ENCODE data around the gene DNM3. TPM values are rescaled to one million over a fixed set of nuclear protein-coding genes. Genes with fewer than 3 reads are reported as not detected.
"Not testable (repeated sequence)": the region's sequence is repeated elsewhere in the genome, so short reads cannot be mapped to it uniquely, and the experiment has no call there.

DNM3 gene
- total and polyA plus RNA-seq, 2 experiments from 2014 or later = 0.11 to 1.4 TPM

- Histone ChIP-seq H3K79me2 (ENCODE audit: insufficient read depth) (no peaks in the 10 kb centered on the region), H3K9me2 (ENCODE audit: insufficient read depth) (no peaks in the 10 kb centered on the region), H2AFZ (no peak overlapping the region), H3F3A (ENCODE audit: insufficient read depth) (no peaks in the 10 kb centered on the region), H3K27me3 (replicated peaks; ENCODE audit: insufficient read depth) (no peaks in the 10 kb centered on the region), H3K27ac (no peak overlapping the region), H3K4me2 (ENCODE audit: unreplicated experiment) (no peak overlapping the region), H3K4me3 (no peak overlapping the region), H3K9me3 (ENCODE audit: low read depth) (no peaks in the 10 kb centered on the region), H3K36me3 (ENCODE audit: low read depth) (no peaks in the 10 kb centered on the region), H3K4me1 (ENCODE audit: insufficient read depth) (no peaks in the 10 kb centered on the region), H3K9ac (no peak overlapping the region), H4K20me1 (ENCODE audit: insufficient read depth) (no peaks in the 10 kb centered on the region)
- 90 to 94% methylated on average over 3 of the region's 3 CpGs for WGBS, 2 experiments (ENCODE audit: low coverage in 1 of 2, low lambda C conversion rate in 2 of 2, missing lambda C conversion rate in 2 of 2)
- TF ChIP-seq EZH2 (IDR thresholded peaks at IDR 0.05; ENCODE audit: insufficient read depth, poor library complexity, severe bottlenecking) (no peak), EZH2phosphoT487 (IDR thresholded peaks at IDR 0.05; ENCODE audit: insufficient read depth, low read depth) (no peak)
- in situ Hi-C loops (cut with MboI) = loop anchor here (25.0 kb wide), 1 partner anchor 692 kb away; no protein-coding TSS in a partner anchor
- DNase-seq = no peak
These were observed 178.7 kb downstream of the DNM3 start for GRCh38 chr1:172019976-172020375.

- in situ Hi-C loops (cut with MboI) = loop anchor here (25.0 kb wide), 1 partner anchor 688 kb away; no protein-coding TSS in a partner anchor
- WGBS, 2 experiments (ENCODE audit: low coverage in 1 of 2, low lambda C conversion rate in 2 of 2, missing lambda C conversion rate in 2 of 2) = 69 to 77% methylated on average over 5 of the region's 5 CpGs
These were observed 183.2 kb downstream of the DNM3 start for GRCh38 chr1:172024516-172024915.

GRCh38 chr1:172024944-172025738, 183.8 kb downstream of the DNM3 start:
- not testable (repeated sequence) for H3K27ac ChIP-seq; H3F3A ChIP-seq (ENCODE audit: insufficient read depth); H3K36me3 ChIP-seq (ENCODE audit: low read depth); H3K79me2 ChIP-seq (ENCODE audit: insufficient read depth); H3K4me1 ChIP-seq (ENCODE audit: insufficient read depth); H2AFZ ChIP-seq; H3K27me3 ChIP-seq (replicated peaks; ENCODE audit: insufficient read depth); H3K9me2 ChIP-seq (ENCODE audit: insufficient read depth); H3K9me3 ChIP-seq (ENCODE audit: low read depth); H3K4me3 ChIP-seq; H3K9ac ChIP-seq; H4K20me1 ChIP-seq (ENCODE audit: insufficient read depth); DNase-seq; H3K4me2 ChIP-seq (ENCODE audit: unreplicated experiment)
- WGBS, 2 experiments (ENCODE audit: low coverage in 1 of 2, low lambda C conversion rate in 2 of 2, missing lambda C conversion rate in 2 of 2) = 89 to 92% methylated on average over 13 of the region's 13 CpGs
- in situ Hi-C loops (cut with MboI) = loop anchor here (25.0 kb wide), 1 partner anchor 687 kb away; no protein-coding TSS in a partner anchor

More at GRCh38 chr1:172024516-172024915, 183.2 kb downstream of the DNM3 start:
- no peaks in the 10 kb centered on the region for H3K79me2 ChIP-seq (ENCODE audit: insufficient read depth)
- H3K4me1 ChIP-seq (ENCODE audit: insufficient read depth) = no peaks in the 10 kb centered on the region
- H3K27ac ChIP-seq = no peak overlapping the region
- no peak overlapping the region for H3K4me3 ChIP-seq
- TF ChIP-seq EZH2 (IDR thresholded peaks at IDR 0.05; ENCODE audit: insufficient read depth, poor library complexity, severe bottlenecking) (no peak), EZH2phosphoT487 (IDR thresholded peaks at IDR 0.05; ENCODE audit: insufficient read depth, low read depth) (no peak)
- no peak overlapping the region for H3K4me2 ChIP-seq (ENCODE audit: unreplicated experiment)
- H3K36me3 ChIP-seq (ENCODE audit: low read depth) = no peaks in the 10 kb centered on the region
- no peaks in the 10 kb centered on the region for H3K9me3 ChIP-seq (ENCODE audit: low read depth)
- no peak overlapping the region for H2AFZ ChIP-seq
- H3K9me2 ChIP-seq (ENCODE audit: insufficient read depth) = no peaks in the 10 kb centered on the region
- H3K9ac ChIP-seq = no peak overlapping the region
- no peak for DNase-seq
- H3K27me3 ChIP-seq (replicated peaks; ENCODE audit: insufficient read depth) = no peaks in the 10 kb centered on the region
- H4K20me1 ChIP-seq (ENCODE audit: insufficient read depth) = no peaks in the 10 kb centered on the region
- no peaks in the 10 kb centered on the region for H3F3A ChIP-seq (ENCODE audit: insufficient read depth)

GRCh38 chr1:172040466-172040865, 199.2 kb downstream of the DNM3 start:
- no peaks in the 10 kb centered on the region for H3K36me3 ChIP-seq (ENCODE audit: low read depth)
- in situ Hi-C loops (cut with MboI) = no loop called here
- TF ChIP-seq EZH2phosphoT487 (IDR thresholded peaks at IDR 0.05; ENCODE audit: insufficient read depth, low read depth) = no peak
- H3K4me3 ChIP-seq = no peak overlapping the region
- no peaks in the 10 kb centered on the region for H3K9me2 ChIP-seq (ENCODE audit: insufficient read depth)
- no peaks in the 10 kb centered on the region for H3K79me2 ChIP-seq (ENCODE audit: insufficient read depth)
- no peak overlapping the region for H3K27ac ChIP-seq
- peak; percentile 67 for DNase-seq
- H3K27me3 ChIP-seq (replicated peaks; ENCODE audit: insufficient read depth) = no peaks in the 10 kb centered on the region
- H3K4me1 ChIP-seq (ENCODE audit: insufficient read depth) = peaks cover 12% of the 10 kb centered on the region
- no peak overlapping the region for H3K9ac ChIP-seq
- H2AFZ ChIP-seq = 0 out of 2 replicates have a peak overlapping the region, but pooled peaks have one; percentile 42
- WGBS, 2 experiments (ENCODE audit: low coverage in 1 of 2, low lambda C conversion rate in 2 of 2, missing lambda C conversion rate in 2 of 2) = 74 to 77% methylated on average over 5 of the region's 5 CpGs
- H3K9me3 ChIP-seq (ENCODE audit: low read depth) = no peaks in the 10 kb centered on the region
- peak overlapping the region; percentile 18 for H3K4me2 ChIP-seq (ENCODE audit: unreplicated experiment)
- no peaks in the 10 kb centered on the region for H3F3A ChIP-seq (ENCODE audit: insufficient read depth)
- H4K20me1 ChIP-seq (ENCODE audit: insufficient read depth) = no peaks in the 10 kb centered on the region

Data from GM23248 (cell line).